Measurements from ENCODE around the gene FBXL7. TPM values are rescaled to one million over a fixed set of nuclear protein-coding genes. Genes with fewer than 3 reads are reported as not detected.

Gene FBXL7
- total RNA-seq, 1 donor from 2014 or later: 16.2 TPM

- ATAC-seq (ENCODE audit: poor library complexity) (no peak), DNase-seq (no peak)
- intact Hi-C loops (cut with DNase I): no loop called here
Observed at GRCh38 chr5:15682122-15682521, 182.1 kb downstream of the FBXL7 start.

GRCh38 chr5:15682566-15682965, 182.6 kb downstream of the FBXL7 start:
- no peak for DNase-seq
- intact Hi-C loops (cut with DNase I): no loop called here

GRCh38 chr5:15683332-15683731, 183.4 kb downstream of the FBXL7 start:
- intact Hi-C loops (cut with DNase I): no loop called here
- ATAC-seq (ENCODE audit: poor library complexity) (peak; percentile 56), DNase-seq (peak; percentile 49)

More at GRCh38 chr5:15682566-15682965, 182.6 kb downstream of the FBXL7 start:
- ATAC-seq (ENCODE audit: poor library complexity): no peak

- intact Hi-C loops (cut with DNase I): no loop called here
- ATAC-seq (ENCODE audit: poor library complexity): no peak
- no peak for DNase-seq
Observed at GRCh38 chr5:15687401-15687800, 187.4 kb downstream of the FBXL7 start.

- ATAC-seq (ENCODE audit: poor library complexity): no peak
- intact Hi-C loops (cut with DNase I): no loop called here
- DNase-seq: no peak
Observed at GRCh38 chr5:15689836-15690235, 189.9 kb downstream of the FBXL7 start.

GRCh38 chr5:15690611-15691010, 190.6 kb downstream of the FBXL7 start:
- intact Hi-C loops (cut with DNase I): no loop called here
- ATAC-seq (ENCODE audit: poor library complexity): no peak
- DNase-seq: no peak

GRCh38 chr5:15691521-15691920, 191.5 kb downstream of the FBXL7 start:
- DNase-seq (no peak), ATAC-seq (ENCODE audit: poor library complexity) (no peak)
- intact Hi-C loops (cut with DNase I): no loop called here

GRCh38 chr5:15692706-15693381, 192.9 kb downstream of the FBXL7 start:
- DNase-seq (no peak), ATAC-seq (ENCODE audit: poor library complexity) (no peak)
- intact Hi-C loops (cut with DNase I): no loop called here

- ATAC-seq (ENCODE audit: poor library complexity) (no peak), DNase-seq (no peak)
- intact Hi-C loops (cut with DNase I): no loop called here
Observed at GRCh38 chr5:15693382-15693728, 193.4 kb downstream of the FBXL7 start.

- peak; percentile 24 for ATAC-seq (ENCODE audit: poor library complexity)
- intact Hi-C loops (cut with DNase I): no loop called here
Observed at GRCh38 chr5:15693933-15694332, 194.0 kb downstream of the FBXL7 start.

GRCh38 chr5:15694696-15695214, 194.8 kb downstream of the FBXL7 start:
- ATAC-seq (ENCODE audit: poor library complexity): peak; percentile 75
- intact Hi-C loops (cut with DNase I): no loop called here
- no peak for DNase-seq

More at GRCh38 chr5:15693933-15694332, 194.0 kb downstream of the FBXL7 start:
- DNase-seq: no peak

GRCh38 chr5:15695215-15695731, 195.3 kb downstream of the FBXL7 start:
- intact Hi-C loops (cut with DNase I): no loop called here
- ATAC-seq (ENCODE audit: poor library complexity): peak; percentile 51
- no peak for DNase-seq

- ATAC-seq (ENCODE audit: poor library complexity) (no peak), DNase-seq (no peak)
- intact Hi-C loops (cut with DNase I): no loop called here
Observed at GRCh38 chr5:15700373-15700772, 200.4 kb downstream of the FBXL7 start.

GRCh38 chr5:15702102-15702501, 202.1 kb downstream of the FBXL7 start:
- intact Hi-C loops (cut with DNase I): no loop called here

GRCh38 chr5:15703901-15704300, 203.9 kb downstream of the FBXL7 start:
- intact Hi-C loops (cut with DNase I): no loop called here
- DNase-seq (no peak), ATAC-seq (ENCODE audit: poor library complexity) (peak; percentile 52)

More at GRCh38 chr5:15702102-15702501, 202.1 kb downstream of the FBXL7 start:
- ATAC-seq (ENCODE audit: poor library complexity) (no peak), DNase-seq (no peak)

- intact Hi-C loops (cut with DNase I): no loop called here
- ATAC-seq (ENCODE audit: poor library complexity) (peak; percentile 66), DNase-seq (no peak)
Observed at GRCh38 chr5:15704397-15704947, 204.5 kb downstream of the FBXL7 start.

- DNase-seq: no peak
- intact Hi-C loops (cut with DNase I): no loop called here
- no peak for ATAC-seq (ENCODE audit: poor library complexity)
Observed at GRCh38 chr5:15707631-15708030, 207.7 kb downstream of the FBXL7 start.

- DNase-seq: no peak
- ATAC-seq (ENCODE audit: poor library complexity): no peak
- intact Hi-C loops (cut with DNase I): no loop called here
Observed at GRCh38 chr5:15711892-15712291, 211.9 kb downstream of the FBXL7 start.

GRCh38 chr5:15715535-15715934, 215.6 kb downstream of the FBXL7 start:
- DNase-seq (no peak), ATAC-seq (ENCODE audit: poor library complexity) (no peak)
- intact Hi-C loops (cut with DNase I): no loop called here

- intact Hi-C loops (cut with DNase I): no loop called here
- DNase-seq (no peak), ATAC-seq (ENCODE audit: poor library complexity) (no peak)
Observed at GRCh38 chr5:15715967-15716366, 216.0 kb downstream of the FBXL7 start.

All from Right ventricle myocardium superior (tissue), 1 donor.